Left renal pelvis (tissue), 4 donors: Measurements from ENCODE around the gene SMURF1. TPM values are rescaled to one million over a fixed set of nuclear protein-coding genes. Genes with fewer than 3 reads are reported as not detected.

Experiments
- DNase-seq, 4 donors: peaks; one replicate each; pipeline ENCODE4 v3.0.0-alpha.2; 2013; ENCODE audit warnings: low read depth in 4 of 4, low spot score in 3 of 4
- polyA plus RNA-seq, 4 donors: library from polyadenylated mRNA; unstranded; fragments of 120-200 nt; gene quantifications; one replicate each; pipeline ENCODE4 v1.2.1, GENCODE V29; 2013; ENCODE audit not compliant: insufficient read length in 4 of 4

The SMURF1 gene
- polyA plus RNA-seq, 4 donors = 14.7 to 17.8 (median 16.7) TPM

GRCh38 chr7:99011706-99012404, 132.1 kb downstream of the SMURF1 start:
- no peak for DNase-seq

DNA sequence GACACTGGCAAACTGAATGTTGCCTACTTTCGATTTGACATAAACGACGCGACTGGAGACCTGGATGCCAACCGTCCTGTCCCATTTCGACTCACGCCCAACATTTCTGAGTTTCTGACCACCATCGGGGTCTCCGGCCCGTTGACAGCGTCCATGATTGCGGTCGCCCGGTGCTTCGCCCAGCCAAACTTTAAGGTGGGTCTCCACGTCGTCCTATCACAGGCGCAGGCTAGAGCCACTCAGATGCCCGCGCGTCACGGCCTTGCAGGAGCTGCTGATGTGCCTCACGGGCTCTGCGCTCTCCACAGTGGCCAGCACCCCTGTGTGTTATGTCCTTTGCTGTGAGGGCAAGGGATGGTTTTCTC, 132.6 kb downstream of the SMURF1 start:
- no peak for DNase-seq

DNA sequence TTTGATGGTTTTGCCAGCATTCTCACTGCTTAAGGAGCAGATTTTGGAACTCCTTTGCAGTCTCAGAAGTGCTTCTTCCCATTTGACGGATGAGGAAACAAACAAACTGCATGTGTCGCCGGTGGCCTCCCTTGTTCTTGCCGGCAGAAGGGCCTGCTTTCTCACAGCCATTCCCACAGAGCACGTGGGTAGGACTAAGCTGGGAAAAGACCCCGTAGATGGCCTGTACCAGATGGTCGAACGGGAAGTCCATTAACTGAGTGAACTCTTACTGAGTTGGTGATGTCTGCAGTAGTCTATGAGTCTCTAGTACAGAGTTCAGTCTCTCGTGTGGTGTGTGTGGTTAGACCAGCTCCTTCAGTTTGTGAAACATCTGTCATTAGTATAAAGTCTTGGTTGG, 133.6 kb downstream of the SMURF1 start:
- no peak for DNase-seq

GRCh38 chr7:99008921-99009530, 134.9 kb downstream of the SMURF1 start:
- no peak for DNase-seq

DNA sequence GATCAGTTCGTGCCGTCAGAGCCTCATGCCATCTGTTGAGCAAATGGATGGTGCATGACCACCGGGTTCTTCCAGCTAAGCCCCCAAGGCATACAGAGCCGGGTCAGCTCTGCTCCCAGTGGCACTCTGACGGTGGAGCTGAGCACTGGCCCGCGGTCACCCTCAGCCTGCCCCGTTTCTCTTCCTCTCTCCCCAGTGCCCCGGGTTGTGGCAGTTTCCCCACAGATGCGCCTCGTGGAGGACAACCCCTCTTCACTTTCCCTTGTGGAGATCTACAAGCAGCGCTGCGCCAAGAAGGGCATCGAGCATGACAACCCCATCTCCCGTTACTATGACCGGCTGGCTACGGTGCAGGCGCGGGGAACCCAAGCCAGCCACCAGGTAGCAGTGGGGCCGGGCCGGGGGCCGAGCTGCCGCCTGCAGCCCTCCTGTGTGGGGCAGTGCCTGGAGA, 135.7 kb downstream of the SMURF1 start:
- DNase-seq = no peak

DNA sequence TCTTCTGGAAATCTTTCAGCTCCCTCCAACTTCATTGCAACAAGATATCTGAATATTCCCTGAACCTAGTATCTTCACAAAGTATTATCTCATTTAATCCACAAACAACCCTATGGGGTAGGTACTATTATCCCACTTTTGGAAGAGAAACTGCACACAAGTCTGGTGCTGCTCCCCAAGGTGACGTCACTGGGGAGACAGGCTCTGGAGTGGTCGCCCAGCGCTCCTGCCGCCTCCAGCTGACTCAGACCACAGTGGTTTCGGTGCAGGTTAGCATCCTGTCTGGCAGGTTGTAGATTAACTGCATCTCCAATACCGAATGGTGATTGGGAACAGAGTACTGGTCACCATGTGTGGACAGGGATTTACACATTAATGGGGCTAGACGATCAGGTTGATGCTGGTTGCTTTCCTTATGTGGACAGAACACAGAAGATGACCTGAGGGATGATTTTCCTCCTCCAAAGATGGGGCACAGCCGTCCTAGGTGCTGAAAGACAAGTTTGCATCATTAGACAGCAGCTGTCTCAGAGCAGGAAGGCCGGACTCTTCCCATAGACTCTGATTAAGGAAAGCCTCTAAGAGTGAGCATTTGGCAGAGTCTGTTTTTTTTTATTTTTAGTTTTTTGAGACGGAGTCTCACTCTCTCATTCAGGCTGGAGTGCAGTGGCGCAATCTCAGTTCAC, 137.0 kb downstream of the SMURF1 start:
- no peak for DNase-seq

- no peak for DNase-seq
Measured at GRCh38 chr7:99005776-99006175, 138.1 kb downstream of the SMURF1 start.

GRCh38 chr7:99004781-99005500, 139.0 kb downstream of the SMURF1 start:
- DNase-seq = no peak

- no peak for DNase-seq
Measured at GRCh38 chr7:99004216-99004615, 139.7 kb downstream of the SMURF1 start.

- DNase-seq = no peak
Measured at GRCh38 chr7:99003419-99003818, 140.5 kb downstream of the SMURF1 start.

DNA sequence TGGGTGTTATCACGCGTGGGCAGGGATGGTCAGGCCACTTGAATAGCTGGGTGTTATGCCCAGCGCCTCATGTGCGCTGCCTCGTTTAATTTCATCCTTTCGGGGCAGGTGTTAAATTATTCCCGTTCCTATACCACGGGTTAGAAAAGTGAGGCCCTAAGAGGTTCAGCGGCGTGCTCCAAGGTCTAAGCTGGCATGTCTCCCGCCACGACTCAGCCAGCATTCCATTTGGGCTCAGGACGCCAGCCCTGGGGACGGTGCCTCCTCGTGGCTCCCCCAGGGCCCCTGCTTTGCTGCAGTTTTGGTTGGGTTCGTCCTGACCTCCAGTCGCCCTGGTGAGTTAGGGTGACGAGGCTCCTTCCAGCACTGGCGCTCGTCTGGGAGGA, 141.1 kb downstream of the SMURF1 start:
- DNase-seq = no peak

GRCh38 chr7:99002148-99002826, 141.6 kb downstream of the SMURF1 start:
- no peak for DNase-seq

GRCh38 chr7:99001482-99002147, 142.3 kb downstream of the SMURF1 start:
- DNase-seq = no peak

- no peak for DNase-seq
Measured at GRCh38 chr7:99000904-99001465, 142.9 kb downstream of the SMURF1 start.

- DNase-seq = no peak
Measured at GRCh38 chr7:99000196-99000903, 143.6 kb downstream of the SMURF1 start.

- DNase-seq = no peak
Measured at GRCh38 chr7:98998821-98999725, 144.8 kb downstream of the SMURF1 start.

DNA sequence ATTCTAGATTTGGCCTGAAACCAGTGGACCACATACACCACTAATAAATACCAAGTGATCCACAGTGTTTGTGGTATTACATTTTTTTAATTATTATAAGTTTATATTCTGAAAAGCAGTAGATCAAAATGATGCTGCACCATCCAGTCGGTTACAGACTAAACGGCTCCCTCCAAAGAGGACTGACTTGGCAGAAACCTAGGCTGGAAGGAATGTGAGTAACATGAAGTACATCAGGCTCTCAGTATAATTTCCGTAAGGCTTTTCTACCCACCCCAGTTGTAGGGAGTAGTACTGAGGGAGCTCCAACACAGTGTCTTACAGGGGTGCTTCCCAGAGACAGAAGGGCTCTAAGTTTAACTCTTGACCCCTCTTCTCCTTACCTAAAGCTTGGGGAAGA, 146.1 kb downstream of the SMURF1 start:
- no peak for DNase-seq

- no peak for DNase-seq
Measured at GRCh38 chr7:98996150-98996552, 147.8 kb downstream of the SMURF1 start.
